GM18951 (cell line): Measurements from ENCODE around the gene CDK17.
"Not testable (repeated sequence)": the region's sequence is repeated elsewhere in the genome, so short reads cannot be mapped to it uniquely, and the experiment has no call there.

ENCODE experiments used
- POLR2A ChIP-seq: IDR thresholded peaks from 4 replicates; pipeline ENCODE4 v1.6.1; 2011; ENCODE audit warnings: mild to moderate bottlenecking; ENCODE audit not compliant: insufficient read length, insufficient read depth; ENCODE audit errors: extremely low read depth
- in situ Hi-C: fragments of 300-500 bp; cut with MboI; formaldehyde crosslinking; loops from one replicate; pipeline ENCODE4 v1.12.0; 2022; ENCODE audit warnings: low sequenced_read_pairs, mixed read lengths, inconsistent platforms; ENCODE audit not compliant: unreplicated experiment

The CDK17 gene

DNA sequence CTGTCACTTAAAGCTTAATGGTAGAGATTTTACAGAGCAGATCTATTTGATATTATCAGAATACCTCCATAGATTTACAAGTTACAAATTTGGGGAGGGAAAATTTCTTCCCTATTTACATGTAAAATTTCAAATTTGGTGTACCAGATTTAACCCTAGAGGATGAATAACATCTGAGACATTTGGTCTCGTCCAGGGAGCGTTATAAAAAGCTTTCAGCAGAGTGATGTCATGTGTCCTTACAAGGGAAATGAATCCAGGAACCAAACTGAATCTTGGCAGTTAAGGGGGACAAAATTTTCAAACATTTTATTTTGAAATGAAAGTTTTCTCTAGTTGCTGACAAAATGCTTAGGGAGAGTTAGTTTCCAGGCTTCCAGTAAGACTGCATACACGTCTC is 4.5 kb upstream of the CDK17 start:
- TF ChIP-seq POLR2A: no peak
- in situ Hi-C loops: no loop called here

DNA sequence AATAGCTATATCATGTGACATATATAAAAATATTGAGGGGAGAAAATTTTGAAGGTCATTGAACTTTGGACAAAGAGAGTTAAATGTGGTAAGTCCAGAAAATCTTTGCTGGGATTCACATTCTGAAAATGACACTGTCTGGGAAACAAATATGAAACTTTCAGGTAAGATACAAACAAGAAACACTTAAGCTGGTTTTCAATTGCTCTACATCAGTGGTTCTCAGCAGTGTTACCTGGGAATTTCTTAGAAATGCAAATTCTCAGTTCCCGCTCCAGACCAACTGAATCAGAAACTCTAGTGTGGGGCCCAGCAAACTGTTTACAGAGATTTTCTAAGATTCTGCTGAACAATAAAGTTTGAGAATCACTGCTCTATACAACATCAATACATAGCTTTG is 3.6 kb upstream of the CDK17 start:
- in situ Hi-C loops: no loop called here
- TF ChIP-seq POLR2A: no peak

DNA sequence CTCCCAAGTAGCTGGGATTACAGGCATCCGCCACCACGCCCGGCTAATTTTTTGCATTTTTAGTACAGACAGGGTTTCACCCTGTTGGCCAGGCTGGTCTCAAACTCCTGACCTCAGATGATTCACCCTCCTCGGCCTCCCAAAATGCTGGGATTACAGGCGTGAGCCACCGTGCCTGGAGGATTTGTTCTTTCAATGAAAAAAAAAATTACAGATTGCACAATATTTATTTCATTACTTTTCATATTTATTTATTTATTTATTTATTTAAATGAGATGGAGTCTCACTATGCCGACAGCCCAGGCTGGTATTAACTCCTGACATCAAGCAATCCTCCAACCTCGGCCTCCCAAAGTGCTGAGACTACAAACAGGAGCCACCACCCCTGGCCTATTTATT is 2.3 kb upstream of the CDK17 start:
- in situ Hi-C loops: not testable (repeated sequence)

DNA sequence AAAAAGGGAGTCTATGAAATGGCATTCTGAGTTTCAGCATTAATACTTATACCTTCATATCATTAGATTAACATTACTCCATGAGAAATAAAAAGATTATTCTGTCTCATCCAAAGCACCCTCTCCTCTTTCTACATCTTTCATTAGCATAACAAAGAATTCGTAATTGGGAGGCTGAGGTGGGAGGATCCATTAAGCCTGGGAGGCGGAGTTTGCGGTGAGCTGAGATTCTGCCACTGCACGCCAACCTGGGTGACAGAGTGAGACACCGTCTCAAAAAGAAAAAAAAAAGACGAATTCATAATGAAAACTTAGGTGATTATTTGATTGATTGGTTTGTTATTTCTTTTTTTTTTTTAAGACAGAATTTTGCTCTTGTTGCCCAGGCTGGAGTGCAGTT is 1.8 kb upstream of the CDK17 start:
- no peak for TF ChIP-seq POLR2A
- in situ Hi-C loops: no loop called here

DNA sequence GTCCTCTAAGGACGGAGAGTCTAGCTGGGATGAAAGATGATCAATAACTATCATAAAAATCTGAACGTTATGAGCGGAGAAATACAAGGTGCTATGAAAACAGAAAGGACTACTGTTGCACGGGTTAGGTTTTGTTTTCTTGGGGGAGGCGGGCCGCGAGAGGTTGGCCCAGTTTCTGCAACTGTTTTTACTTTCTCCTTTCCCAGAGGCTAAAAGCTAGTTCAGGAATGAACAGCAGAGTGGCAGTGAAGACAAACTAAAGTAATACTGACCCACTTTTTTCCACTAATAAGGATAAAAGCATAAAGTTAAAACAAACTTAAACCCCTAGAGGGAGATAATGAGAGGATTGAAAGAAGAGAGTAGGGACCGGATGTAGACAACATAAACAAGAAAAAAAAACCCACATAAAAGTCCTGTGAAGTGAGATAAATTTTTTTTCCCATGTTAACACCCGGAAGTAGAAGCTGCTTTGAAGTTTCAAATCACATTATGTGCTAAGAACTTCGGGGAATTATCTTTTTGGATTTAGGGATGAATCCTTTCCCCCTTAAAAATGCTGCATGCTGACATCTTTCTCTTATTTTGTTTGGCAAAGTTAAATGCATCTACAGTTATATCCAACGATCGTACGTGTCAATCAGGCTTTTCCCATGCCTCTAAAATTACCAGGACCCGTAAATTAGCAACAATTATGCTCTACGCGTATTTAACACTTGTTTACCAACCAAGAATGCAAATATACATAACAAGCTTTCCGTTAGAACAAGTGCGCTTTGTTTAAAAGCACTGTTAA is 1.0 kb upstream of the CDK17 start:
- TF ChIP-seq POLR2A: no peak
- in situ Hi-C loops: no loop called here

DNA sequence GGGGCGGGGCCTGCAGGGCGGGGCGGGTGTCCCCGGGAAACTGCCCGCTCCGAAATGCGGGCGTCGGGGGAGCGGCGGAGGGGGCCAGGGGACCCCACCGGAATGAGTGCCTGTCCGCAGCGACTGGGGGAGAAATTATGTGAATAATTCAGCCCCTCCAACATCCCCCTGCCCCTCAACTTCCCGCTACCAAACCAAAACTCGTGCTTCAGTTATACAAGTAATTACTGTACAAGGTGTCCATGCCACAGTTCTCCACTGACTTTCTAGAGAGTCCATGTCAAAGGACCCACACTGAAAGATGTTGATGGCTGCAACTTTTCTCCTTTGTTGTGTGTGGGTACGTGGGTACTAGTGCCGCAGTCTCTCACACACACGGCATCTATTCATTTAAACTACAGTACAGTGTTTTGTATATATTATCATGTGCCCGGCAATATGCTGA is 414 bp upstream of the CDK17 start:
- in situ Hi-C loops: no loop called here
- TF ChIP-seq POLR2A: peak; percentile 28

DNA sequence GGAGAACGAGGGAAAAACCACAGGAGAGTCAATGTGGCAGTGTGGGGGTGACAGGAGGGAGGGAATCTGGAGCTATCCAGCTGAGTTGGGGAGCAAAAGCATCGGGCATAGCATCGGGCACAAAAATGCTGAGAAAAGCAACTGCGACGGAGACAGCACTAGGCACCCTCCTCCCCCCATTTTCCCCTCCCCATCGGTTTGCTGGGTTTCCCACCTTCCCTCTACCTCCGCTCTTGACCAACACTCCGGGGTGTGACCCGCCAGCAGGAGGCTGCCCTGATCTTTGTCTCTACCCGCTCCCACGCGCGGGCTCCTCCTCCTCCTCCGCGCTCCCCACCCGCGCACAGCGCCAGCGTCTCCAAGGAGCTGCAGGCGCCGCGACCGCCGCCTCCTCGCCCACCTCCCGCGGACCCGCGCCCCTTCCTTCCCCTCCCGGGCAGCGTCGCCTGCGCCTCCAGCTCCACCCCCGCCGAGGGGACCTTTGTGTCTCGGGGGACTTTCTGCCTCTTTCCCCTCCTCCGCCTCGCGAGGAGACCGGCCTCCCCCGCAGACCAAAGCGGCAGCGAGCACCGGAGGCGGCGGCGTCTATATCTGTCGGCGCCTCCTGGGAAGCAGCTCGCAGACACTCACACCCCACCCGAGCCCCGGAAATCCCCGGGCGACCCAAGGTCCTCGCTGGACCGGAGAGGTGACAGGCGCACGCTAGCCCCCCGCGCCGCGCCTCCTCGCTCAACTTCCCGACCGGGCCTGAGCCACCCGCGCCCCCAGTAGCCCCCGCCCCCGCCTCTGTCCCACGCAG is 920 bp downstream of the CDK17 start:
- in situ Hi-C loops: loop anchor here (25.0 kb wide), 1 partner anchor 337 kb away; no protein-coding TSS in a partner anchor
- peak; percentile 34 for TF ChIP-seq POLR2A

DNA sequence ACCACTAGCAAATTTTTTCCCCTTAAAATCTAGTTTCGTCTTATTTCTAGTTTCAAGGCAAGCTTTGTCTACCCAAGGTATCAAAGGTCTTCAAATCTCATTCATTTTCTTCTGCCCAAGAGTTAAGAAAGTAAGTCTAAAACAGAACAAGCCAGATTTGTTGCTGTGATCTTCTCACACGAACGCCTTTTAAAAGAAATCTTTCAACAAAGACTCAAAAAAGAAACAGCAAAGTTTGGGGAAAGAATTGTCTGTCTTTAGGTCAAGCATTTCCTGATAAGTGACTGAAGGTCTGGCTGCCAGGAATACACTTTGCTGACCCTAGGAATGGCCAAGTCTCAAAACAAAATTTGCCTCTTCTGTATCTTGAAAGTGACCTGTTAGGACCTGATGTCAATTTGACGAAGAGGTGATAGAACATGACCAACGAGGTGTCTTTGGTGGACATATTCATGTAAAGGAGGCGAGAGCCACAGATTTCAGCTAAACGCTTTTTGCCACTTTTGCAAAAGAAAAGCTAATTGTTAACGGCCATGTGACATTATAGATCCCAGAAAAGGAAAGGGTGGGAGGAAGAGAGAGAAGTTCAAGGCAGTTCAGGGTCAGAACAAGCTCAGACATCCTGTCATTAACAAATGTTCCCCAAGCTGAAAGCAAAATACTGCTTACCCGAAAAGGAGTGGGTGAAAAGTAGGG is 1.7 kb downstream of the CDK17 start:
- in situ Hi-C loops: loop anchor here (25.0 kb wide), 1 partner anchor 336 kb away; no protein-coding TSS in a partner anchor
- no peak for TF ChIP-seq POLR2A

DNA sequence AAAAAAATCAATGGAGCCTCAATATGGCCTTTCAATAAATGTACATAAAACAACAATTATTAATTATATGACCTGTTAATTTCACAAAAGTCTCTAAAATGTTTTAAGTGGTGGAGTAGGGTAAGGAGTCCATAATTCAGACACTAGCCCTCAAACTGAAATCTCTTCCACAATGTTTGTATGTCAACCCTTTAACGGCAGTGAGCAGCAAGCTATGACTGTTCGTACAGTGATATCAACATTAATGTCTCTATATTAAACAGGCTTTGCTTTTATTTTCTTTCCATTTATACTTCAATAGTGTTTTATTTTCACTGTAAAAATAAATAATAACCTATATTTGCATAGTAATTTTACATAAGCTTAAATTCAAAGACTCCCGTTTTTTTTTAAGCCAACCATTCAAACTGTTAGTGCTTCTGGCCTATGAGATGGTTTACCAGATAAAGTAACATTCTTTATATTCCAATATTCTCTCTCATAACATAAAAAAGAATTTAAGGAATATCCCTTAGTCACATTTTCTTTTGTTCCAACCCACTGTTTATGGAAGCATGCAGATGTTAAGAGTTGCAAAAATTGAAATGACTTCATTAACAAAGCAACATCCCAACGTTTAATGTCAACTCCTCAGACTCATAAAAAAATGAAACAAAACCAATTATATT is 2.3 kb downstream of the CDK17 start:
- in situ Hi-C loops: loop anchor here (25.0 kb wide), 1 partner anchor 336 kb away; no protein-coding TSS in a partner anchor
- no peak for TF ChIP-seq POLR2A

DNA sequence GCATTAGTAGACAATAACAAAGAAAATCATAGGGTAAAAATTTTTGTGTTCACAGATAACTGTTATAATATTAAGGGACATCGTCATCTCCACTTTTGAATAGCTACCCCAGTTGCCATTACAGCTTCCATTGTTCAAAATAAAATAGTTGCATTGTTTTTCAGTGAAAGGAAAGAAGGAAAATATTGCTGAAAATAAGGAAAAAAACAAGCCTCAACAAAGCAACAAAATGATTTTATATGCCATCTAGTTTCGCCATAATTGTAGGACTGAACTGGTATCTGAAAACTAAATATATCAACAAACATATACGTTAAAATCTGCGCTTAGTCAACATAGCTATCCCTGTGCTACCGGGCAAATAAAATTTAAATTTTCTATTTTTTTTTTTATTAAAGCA is 3.3 kb downstream of the CDK17 start:
- no peak for TF ChIP-seq POLR2A
- in situ Hi-C loops: loop anchor here (25.0 kb wide), 1 partner anchor 335 kb away; no protein-coding TSS in a partner anchor

DNA sequence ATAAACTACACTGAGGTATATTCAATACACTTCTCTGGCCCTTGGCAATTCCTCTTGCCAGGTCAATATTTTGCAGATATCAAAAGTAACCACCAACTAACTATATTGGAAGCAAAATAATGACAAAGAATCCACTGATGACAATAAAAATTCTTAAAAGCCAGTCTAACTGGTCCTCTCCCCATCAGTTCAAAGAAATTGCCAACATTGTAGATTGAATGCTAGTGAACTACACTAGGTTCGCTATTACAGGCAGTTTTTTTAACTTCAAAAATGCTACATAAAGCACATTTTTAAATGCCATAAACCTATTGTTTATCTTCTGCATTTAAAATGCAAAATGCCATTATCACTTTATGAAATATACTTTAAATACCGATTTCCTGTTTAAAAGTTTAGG is 4.0 kb downstream of the CDK17 start:
- no peak for TF ChIP-seq POLR2A
- in situ Hi-C loops: loop anchor here (25.0 kb wide), 1 partner anchor 334 kb away; no protein-coding TSS in a partner anchor

DNA sequence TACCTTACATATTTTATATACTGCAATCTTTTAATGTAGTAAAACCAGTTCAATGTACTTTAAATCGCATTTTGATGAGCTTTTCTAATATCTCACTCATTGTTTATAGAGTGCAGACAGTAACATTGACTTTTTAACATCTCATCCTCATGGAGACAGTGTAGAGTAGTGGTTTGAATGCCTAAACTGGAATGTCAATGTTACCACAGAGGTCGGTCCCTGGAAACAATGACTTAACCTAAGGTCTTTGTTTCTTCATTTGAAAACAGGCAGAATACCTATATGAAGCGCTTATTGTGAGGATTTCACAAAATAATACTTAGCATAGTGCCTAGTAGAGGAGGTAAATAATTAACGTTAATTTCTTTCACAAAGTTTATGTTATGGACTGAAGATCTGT is 5.0 kb downstream of the CDK17 start:
- TF ChIP-seq POLR2A: no peak
- in situ Hi-C loops: loop anchor here (25.0 kb wide), 1 partner anchor 333 kb away; no protein-coding TSS in a partner anchor

DNA sequence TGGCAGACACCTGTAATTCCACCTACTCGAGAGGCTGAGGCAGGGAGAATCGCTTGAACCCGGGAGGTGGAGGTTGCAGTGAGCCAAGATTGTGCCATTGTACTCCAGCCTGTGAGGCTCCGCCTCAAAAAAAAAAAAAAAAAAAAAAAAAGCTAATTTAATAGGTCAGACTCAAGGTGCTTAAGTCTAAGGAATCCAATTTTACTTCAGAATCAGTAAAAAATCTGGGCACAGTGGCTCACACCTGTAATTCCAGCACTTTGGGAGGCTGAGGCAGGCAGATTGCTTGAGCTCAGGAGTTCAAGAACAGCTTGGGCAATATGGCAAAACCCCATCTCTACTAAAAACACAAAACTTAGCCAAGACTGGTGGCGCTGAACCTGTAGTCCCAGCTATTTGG is 7.0 kb downstream of the CDK17 start:
- in situ Hi-C loops: loop anchor here (25.0 kb wide), 1 partner anchor 331 kb away; no protein-coding TSS in a partner anchor

DNA sequence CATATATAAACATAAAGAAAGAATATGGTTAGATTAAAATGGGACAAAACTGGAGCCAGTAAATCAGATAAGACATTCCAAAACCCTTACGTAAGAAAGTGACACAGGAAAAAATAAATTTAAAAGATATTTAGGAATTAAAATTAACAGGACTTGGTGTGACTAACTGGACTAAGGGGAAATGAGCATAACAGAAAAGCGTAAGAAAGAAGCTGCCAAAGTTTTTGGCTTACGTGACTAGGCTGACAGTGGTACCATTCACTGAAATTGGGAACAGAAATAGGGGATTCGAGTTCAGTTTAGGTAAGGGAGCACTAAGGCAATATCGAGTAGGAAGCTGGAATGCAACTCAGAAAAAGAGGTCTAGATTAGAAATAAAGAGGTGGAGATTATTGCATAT is 7.8 kb downstream of the CDK17 start:
- in situ Hi-C loops: loop anchor here (25.0 kb wide), 1 partner anchor 330 kb away; no protein-coding TSS in a partner anchor
- no peak for TF ChIP-seq POLR2A
